ENCODE data around the gene POU2F1.

POU2F1 gene

GRCh38 chr1:167272369-167272957, 51.8 kb downstream of the POU2F1 start:
- DNase-seq (ENCODE audit: low spot score): no peak

- DNase-seq (ENCODE audit: low spot score): no peak
Measured at GRCh38 chr1:167273027-167273800, 52.5 kb downstream of the POU2F1 start.

- DNase-seq (ENCODE audit: low spot score): no peak
Measured at GRCh38 chr1:167274061-167274460, 53.4 kb downstream of the POU2F1 start.

GRCh38 chr1:167276969-167277368, 56.3 kb downstream of the POU2F1 start:
- no peak for DNase-seq (ENCODE audit: low spot score)

- DNase-seq (ENCODE audit: low spot score): no peak
Measured at GRCh38 chr1:167278497-167278896, 57.8 kb downstream of the POU2F1 start.

- DNase-seq (ENCODE audit: low spot score): no peak
Measured at GRCh38 chr1:167280912-167281311, 60.2 kb downstream of the POU2F1 start.

- DNase-seq (ENCODE audit: low spot score): no peak
Measured at GRCh38 chr1:167288390-167289074, 67.8 kb downstream of the POU2F1 start.

GRCh38 chr1:167289075-167289442, 68.4 kb downstream of the POU2F1 start:
- no peak for DNase-seq (ENCODE audit: low spot score)

GRCh38 chr1:167289966-167290365, 69.3 kb downstream of the POU2F1 start:
- no peak for DNase-seq (ENCODE audit: low spot score)

- DNase-seq (ENCODE audit: low spot score): no peak
Measured at GRCh38 chr1:167291539-167292185, 71.0 kb downstream of the POU2F1 start.

- no peak for DNase-seq (ENCODE audit: low spot score)
Measured at GRCh38 chr1:167292216-167292615, 71.5 kb downstream of the POU2F1 start.

GRCh38 chr1:167293057-167293456, 72.4 kb downstream of the POU2F1 start:
- DNase-seq (ENCODE audit: low spot score): no peak

- peak; percentile 27 for DNase-seq (ENCODE audit: low spot score)
Measured at GRCh38 chr1:167294528-167294927, 73.8 kb downstream of the POU2F1 start.

- no peak for DNase-seq (ENCODE audit: low spot score)
Measured at GRCh38 chr1:167297222-167298214, 76.8 kb downstream of the POU2F1 start.

GRCh38 chr1:167298325-167298724, 77.6 kb downstream of the POU2F1 start:
- no peak for DNase-seq (ENCODE audit: low spot score)

- peak; percentile 67 for DNase-seq (ENCODE audit: low spot score)
Measured at GRCh38 chr1:167301355-167301754, 80.7 kb downstream of the POU2F1 start.

GRCh38 chr1:167304165-167304564, 83.5 kb downstream of the POU2F1 start:
- no peak for DNase-seq (ENCODE audit: low spot score)

- no peak for DNase-seq (ENCODE audit: low spot score)
Measured at GRCh38 chr1:167305059-167305705, 84.5 kb downstream of the POU2F1 start.

- DNase-seq (ENCODE audit: low spot score): no peak
Measured at GRCh38 chr1:167305706-167306277, 85.1 kb downstream of the POU2F1 start.

- no peak for DNase-seq (ENCODE audit: low spot score)
Measured at GRCh38 chr1:167310732-167311131, 90.0 kb downstream of the POU2F1 start.

- no peak for DNase-seq (ENCODE audit: low spot score)
Measured at GRCh38 chr1:167312871-167313270, 92.2 kb downstream of the POU2F1 start.
